GM10847 (cell line): ENCODE results near the gene PPBP.

ENCODE experiments used
- POLR2A ChIP-seq: IDR thresholded peaks from 2 replicates; pipeline ENCODE4 v1.6.1; 2011; ENCODE audit not compliant: insufficient read length; ENCODE audit errors: extremely low read depth

Gene PPBP

GRCh38 chr4:74009307-74009706, 21.3 kb upstream of the PPBP start:
- TF ChIP-seq POLR2A, result no peak

- no peak for TF ChIP-seq POLR2A
These were observed 18.1 kb upstream of the PPBP start for GRCh38 chr4:74006009-74006476.

GRCh38 chr4:74005528-74005927, 17.5 kb upstream of the PPBP start:
- TF ChIP-seq POLR2A, result no peak

- TF ChIP-seq POLR2A, result no peak
These were observed 16.7 kb upstream of the PPBP start for GRCh38 chr4:74004668-74005067.

- no peak for TF ChIP-seq POLR2A
These were observed 12.3 kb upstream of the PPBP start for GRCh38 chr4:74000301-74000700.

GRCh38 chr4:73998040-73999011, 10.3 kb upstream of the PPBP start, which contains the start of gene CXCL5:
TSS of gene CXCL5 (minus strand) at chr4:73998677. CDS start at chr4:73998581, 96 bp downstream.
- TF ChIP-seq POLR2A, result no peak

GRCh38 chr4:73992050-73992449, 4.1 kb upstream of the PPBP start:
- no peak for TF ChIP-seq POLR2A

- TF ChIP-seq POLR2A, result no peak
These were observed 3.7 kb upstream of the PPBP start for GRCh38 chr4:73991742-73992000.

- TF ChIP-seq POLR2A, result no peak
These were observed 3.2 kb upstream of the PPBP start for GRCh38 chr4:73990988-73991741.

GRCh38 chr4:73989928-73990327, 1.9 kb upstream of the PPBP start:
- no peak for TF ChIP-seq POLR2A

GRCh38 chr4:73989031-73989430, 1.0 kb upstream of the PPBP start:
- TF ChIP-seq POLR2A, result no peak

GRCh38 chr4:73985528-73985852, 2.5 kb downstream of the PPBP start:
- TF ChIP-seq POLR2A, result no peak

GRCh38 chr4:73984736-73985527, 3.1 kb downstream of the PPBP start:
- no peak for TF ChIP-seq POLR2A

GRCh38 chr4:73979407-73979957, 8.5 kb downstream of the PPBP start:
- no peak for TF ChIP-seq POLR2A

- TF ChIP-seq POLR2A, result no peak
These were observed 9.1 kb downstream of the PPBP start for GRCh38 chr4:73978886-73979285.
